T-helper 2 cell treated with Interferon-gamma antibody and Interleukin-4, amounts not matched to agents 100 ng/mL and 5 ng/mL, for 36 hours (primary cell): Measurements from ENCODE around the gene LTBP1. TPM values are rescaled to one million over a fixed set of nuclear protein-coding genes. Genes with fewer than 3 reads are reported as not detected.

Experiments used
- intact Hi-C: fragments of 100-400 bp; cut with micrococcal nuclease; formaldehyde crosslinking; loops from one replicate; pipeline ENCODE4 v1.15.1; 2023
- total RNA-seq: library from RNA; stranded (reverse); gene quantifications from 2 replicates; pipeline ENCODE4 v1.2.3, GENCODE V29; 2022

LTBP1 gene
- total RNA-seq, 1 donor from 2014 or later: 0.30 TPM

DNA sequence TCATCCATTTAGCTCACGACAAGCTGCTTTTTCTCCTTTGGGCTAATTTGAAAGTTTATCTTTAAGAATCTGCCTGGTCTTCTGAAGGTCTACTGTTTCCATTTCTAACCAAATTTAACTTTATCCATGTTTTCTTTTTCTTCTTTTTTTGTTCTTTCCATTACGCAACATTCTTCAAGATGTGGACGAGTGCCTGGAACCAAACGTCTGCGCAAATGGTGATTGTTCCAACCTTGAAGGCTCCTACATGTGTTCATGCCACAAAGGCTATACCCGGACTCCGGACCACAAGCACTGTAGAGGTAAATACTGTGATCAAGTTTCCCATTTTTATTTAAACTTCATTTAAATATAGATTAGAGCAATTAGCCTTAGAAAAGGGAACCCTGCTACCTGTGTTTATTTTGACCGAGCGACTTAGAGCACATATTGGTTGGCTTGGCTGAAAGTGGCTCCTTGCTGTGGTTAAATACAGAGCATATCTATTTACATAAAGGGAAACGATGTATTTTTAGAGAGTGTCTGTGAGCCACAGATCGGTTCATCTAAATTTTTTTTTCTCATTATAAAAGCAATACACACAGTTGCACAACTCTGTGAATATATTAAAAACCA is 346.3 kb downstream of the LTBP1 start:
- intact Hi-C loops: no loop called here

DNA sequence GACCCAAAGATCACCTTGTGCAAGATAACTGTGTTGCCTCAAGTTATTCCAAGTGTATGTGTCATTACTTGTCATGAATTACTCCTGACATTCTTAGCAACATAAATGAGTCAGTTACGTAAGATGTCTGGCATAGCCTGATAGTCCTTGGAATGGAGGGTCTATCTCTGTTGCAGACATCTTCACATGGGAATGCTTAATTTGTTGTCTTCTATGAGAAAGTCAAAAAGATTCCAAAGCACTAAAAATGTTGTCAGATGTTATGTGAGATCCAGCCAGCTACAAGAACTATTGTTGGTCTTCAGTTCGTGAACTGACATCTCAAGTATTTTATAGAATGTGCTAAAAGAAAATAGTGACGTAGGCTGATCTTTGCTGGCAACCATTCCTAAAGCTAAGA is 351.5 kb downstream of the LTBP1 start:
- intact Hi-C loops: no loop called here

DNA sequence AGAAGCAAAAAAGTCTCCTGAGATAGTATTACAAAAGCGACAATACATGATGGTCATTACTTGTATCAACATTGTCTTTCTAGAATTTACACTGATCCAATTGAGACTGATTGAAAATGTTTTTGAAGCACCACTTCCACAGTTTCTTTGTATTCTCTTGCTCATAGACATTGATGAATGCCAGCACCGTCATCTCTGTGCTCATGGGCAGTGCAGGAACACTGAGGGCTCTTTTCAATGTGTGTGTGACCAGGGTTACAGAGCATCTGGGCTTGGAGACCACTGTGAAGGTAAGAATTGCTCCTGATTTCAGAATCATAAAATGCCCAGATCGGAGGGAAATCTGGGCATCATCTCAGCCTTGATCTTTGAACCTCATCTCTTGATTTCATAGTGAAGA is 354.6 kb downstream of the LTBP1 start:
- intact Hi-C loops: no loop called here

DNA sequence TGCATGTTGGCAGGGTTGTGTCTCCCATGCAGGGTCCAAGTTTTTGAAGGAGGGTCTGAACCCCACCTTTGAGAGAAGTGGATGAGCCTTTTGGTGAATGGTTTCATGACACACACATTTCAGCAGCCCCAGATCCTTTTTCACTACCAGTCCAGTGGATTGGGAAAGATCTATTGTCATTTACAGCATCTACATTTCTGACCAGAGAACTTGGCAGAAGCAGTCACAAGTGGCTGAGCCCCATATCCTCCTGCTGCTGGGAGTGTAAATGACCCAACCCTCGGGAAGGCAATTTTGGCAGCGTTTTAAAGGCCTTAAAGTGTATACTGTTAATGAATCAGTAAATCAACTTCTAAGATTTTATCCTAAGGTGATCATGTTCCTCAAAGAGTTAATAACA is 355.6 kb downstream of the LTBP1 start:
- intact Hi-C loops: no loop called here

- intact Hi-C loops: no loop called here
These were observed 357.5 kb downstream of the LTBP1 start for GRCh38 chr2:33304032-33304864.

DNA sequence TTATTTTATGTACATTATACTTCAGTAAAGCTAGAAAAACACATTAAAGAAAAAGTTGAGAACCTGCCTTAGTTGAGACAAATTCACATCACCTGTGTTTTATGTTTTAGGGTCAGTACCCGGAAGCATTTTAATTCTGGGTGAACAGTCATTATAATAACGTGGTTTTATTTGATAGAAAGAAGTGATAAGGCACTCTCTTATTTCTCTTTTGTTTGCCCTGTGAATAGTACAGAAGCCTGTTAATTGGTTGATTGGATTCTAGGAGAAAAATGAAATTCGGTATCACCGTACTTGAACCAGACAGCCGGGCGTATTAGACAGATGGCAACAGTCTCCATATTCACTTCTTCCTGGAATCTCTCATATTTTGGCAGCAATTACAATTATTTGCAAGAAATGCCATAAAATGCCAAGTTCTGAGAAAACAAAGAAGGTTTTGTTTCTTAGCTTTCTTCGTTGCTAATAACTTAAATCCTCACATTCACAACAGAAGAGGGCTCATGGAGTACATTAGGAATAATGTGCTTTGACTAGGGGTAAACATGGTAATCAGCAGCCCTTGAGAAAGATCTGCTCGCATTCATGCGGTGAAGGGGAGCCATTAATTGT is 361.0 kb downstream of the LTBP1 start:
- intact Hi-C loops: no loop called here

DNA sequence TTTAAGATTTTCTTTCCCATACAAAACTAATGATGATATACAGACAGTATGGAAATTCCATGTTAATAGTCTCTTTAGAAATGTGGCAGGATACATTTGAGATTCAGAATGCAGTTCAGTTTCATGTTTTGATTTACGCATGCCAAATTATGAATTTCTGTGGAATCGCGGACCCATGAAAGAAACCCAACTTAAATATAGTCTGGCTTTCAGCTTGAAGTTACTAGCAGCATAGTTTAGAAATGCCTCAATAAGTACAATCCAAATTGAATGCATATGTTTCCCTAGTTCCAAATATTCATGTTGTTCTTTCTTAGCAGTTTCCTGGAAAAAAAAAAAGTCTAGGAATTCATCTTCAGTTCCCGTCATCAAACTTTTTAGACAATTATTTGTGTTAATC is 365.6 kb downstream of the LTBP1 start:
- intact Hi-C loops: no loop called here

DNA sequence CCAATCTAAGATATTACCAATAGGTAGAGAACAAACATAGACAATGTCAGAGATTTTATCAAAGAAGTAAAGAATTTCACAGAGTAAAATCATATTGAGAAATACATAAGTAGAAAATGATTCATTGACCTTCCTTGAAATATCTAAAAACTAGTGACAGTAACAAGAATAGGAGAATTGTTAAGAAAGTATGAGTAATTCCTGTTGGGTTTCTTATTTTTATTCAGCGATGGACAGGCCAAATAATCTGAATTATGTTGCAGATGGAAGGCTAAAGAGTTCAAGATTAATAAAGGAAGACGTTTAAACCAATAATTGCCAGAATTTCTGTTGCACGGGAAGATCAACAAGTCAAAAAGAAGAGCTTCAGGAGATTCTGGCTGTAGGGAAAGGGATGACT is 366.3 kb downstream of the LTBP1 start:
- intact Hi-C loops: no loop called here

GRCh38 chr2:33314541-33314940 is 367.8 kb downstream of the LTBP1 start:
- intact Hi-C loops: no loop called here

- intact Hi-C loops: no loop called here
These were observed 369.6 kb downstream of the LTBP1 start for GRCh38 chr2:33316328-33316727.

GRCh38 chr2:33317369-33318007 is 370.7 kb downstream of the LTBP1 start:
- intact Hi-C loops: no loop called here

DNA sequence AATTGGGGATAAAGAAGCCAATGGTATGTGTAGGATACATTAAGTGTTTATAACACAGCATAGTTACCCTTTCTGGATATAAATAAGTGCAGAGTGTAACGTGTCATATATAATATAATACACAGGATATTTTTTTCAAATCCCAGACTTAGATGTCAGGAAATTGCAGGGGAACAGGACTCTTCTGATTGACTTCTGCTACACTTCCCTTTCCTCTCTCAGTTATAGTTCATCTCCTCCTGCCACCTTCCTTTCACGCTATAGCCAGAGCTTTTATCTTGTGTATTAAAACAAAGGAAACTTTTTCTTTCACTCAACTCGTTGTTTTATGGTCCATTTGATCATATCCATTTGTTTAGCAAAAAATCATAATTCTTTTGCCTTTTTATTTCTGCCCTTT is 371.7 kb downstream of the LTBP1 start:
- intact Hi-C loops: no loop called here

DNA sequence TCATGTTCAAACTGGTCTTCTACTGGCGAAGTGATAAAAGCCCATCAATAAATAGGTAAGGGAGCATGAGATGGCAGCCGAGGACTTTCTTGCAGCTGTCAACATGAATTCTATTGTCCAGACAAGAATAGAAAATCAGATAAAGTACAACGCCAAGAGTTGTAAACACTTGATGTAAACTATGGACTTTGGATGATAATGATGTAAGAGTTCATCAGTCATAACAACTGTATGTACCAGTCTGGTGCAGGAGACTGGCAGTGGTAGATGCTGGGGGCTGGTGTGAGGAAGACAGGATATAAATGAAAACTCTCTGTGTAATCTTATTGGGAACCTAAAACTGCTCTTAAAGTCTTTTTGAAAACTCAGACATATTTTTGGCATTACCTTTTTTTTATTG is 373.8 kb downstream of the LTBP1 start:
- intact Hi-C loops: loop anchor here (5.0 kb wide), 3 partner anchors 52 to 277 kb away; partner anchors contain the start of genes FAM98A and RASGRP3

- intact Hi-C loops: loop anchor here (5.0 kb wide), 3 partner anchors 51 to 276 kb away; partner anchors contain the start of genes FAM98A and RASGRP3
These were observed 374.6 kb downstream of the LTBP1 start for GRCh38 chr2:33321236-33321771.

- intact Hi-C loops: loop anchor here (5.0 kb wide), 3 partner anchors 50 to 275 kb away; partner anchors contain the start of genes FAM98A and RASGRP3
These were observed 375.2 kb downstream of the LTBP1 start for GRCh38 chr2:33321876-33322483.

- intact Hi-C loops: loop anchor here (5.0 kb wide), 3 partner anchors 50 to 275 kb away; partner anchors contain the start of genes FAM98A and RASGRP3
These were observed 375.9 kb downstream of the LTBP1 start for GRCh38 chr2:33322612-33323011.

GRCh38 chr2:33323957-33324356 is 377.2 kb downstream of the LTBP1 start:
- intact Hi-C loops: loop anchor here (5.0 kb wide), 3 partner anchors 48 to 273 kb away; partner anchors contain the start of genes FAM98A and RASGRP3

DNA sequence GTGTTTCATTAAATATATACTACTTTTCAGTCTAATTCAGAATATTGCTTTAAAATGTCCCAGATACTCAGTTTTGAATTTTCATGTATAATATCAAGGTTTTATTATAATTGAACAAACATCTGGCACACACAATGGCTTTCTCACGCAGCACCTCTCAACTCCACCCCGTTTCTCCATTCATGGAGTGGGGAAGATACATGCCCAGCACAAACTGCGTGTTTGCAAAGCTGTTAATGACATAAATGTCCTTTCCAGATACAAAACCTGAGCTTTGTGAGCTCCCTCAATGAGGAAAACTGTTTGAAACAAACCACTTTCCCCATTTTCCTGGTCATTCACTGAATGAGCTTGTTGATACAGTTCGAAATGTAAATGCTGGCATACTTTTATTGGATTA is 379.3 kb downstream of the LTBP1 start:
- intact Hi-C loops: no loop called here

DNA sequence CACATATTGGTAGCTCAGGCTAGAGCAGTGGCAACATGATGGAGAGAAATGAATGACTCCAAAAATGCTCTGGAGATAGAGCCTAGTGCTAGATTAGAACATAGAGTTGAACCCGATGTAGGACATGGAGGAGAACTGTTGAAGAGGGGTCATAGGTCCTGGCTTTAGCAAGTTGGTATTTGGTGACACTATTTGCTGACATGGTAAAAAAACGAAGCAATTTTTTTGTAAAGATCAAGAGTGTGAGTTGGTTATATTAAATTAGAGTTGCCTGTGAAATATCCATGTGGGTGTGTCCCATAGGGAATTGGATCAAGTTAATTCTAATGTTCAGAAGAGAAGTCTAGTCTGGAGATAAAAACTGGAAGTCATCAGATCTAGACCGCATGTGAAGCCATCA is 386.7 kb downstream of the LTBP1 start:
- intact Hi-C loops: no loop called here

DNA sequence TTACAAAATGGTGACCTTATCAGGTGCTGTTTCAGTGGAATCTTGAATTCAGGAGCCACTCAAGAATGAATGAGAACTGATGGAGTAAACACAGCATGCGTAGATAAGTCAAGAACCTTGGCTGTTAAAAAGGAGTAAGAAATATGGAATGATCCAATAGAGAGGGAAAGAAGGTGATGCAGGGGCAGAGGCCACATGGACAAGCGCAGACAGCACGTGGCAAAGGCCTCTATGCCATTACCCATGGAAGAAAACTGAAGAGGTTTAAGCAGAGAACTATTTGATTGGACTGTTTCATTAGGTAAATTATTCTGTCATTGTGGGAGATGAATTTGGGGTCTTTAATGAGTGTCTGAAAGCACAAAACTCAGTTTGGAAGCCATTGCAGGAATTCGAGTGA is 387.3 kb downstream of the LTBP1 start:
- intact Hi-C loops: no loop called here

DNA sequence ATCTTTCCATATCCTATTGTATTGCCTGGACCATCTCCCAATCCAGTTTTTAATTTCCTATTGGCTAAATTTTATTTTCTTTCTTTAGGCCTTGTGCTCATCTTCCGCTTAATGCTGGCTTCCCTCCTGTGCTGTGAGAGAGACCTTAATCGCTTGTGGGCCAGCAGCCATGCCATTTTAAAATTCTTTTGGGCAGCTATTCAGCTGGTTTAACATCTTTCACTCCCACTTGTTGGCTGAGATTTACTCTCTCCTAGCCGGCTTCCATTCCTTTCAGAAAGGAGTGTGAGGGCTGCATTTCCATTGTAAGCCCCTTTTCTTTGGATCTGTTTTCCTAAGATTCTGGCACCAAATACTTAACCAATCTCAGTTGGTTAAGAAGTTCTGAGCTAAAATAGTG is 388.8 kb downstream of the LTBP1 start:
- intact Hi-C loops: no loop called here
